HCT116 (cell line): ENCODE measurements around the gene BIRC6. TPM values are rescaled to one million over a fixed set of nuclear protein-coding genes. Genes with fewer than 3 reads are reported as not detected.

ENCODE experiments used
- ATAC-seq: fragments of 200-7000 bp; cut with Tn5 transposase; 2 replicates; pipeline ENCODE4 v1.9.1; 2020; ENCODE audit warnings: mild to moderate bottlenecking, moderate library complexity
- BruUV-seq: library from RNA; stranded (reverse); fragments of 400-500 nt; replicated peaks from 2 replicates; lab custom pipeline; 2021; lab: Mats Ljungman, UMichigan
- CTCF ChIA-PET: fragments of 300-600 bp; sonication (Branson Sonifier 250); formaldehyde crosslinking; loops from one replicate; lab custom pipeline; 2021; ENCODE audit warnings: antibody characterized with exemption; lab: Charles Lee
- POLR2A ChIA-PET: fragments of 300-600, 350-600 bp; sonication (Branson Sonifier 250); formaldehyde crosslinking; loops from one replicate; lab custom pipeline; 2021; ENCODE audit warnings: antibody characterized with exemption; lab: Charles Lee
- RAD21 ChIA-PET, 2 experiments: fragments of 300-600 bp; sonication (Branson Sonifier 250); formaldehyde crosslinking; loops; one replicate each; lab custom pipeline; 2023; ENCODE audit warnings: low total read pairs in 2 of 2; ENCODE audit not compliant: uncharacterized antibody in 2 of 2, unreplicated experiment in 2 of 2, low non-redundant PET in 1 of 2; lab: Charles Lee
- DNase-seq: peaks from one replicate; pipeline ENCODE4 v3.0.0-alpha.2; 2010; ENCODE audit warnings: low read depth, low spot score
- H2AFZ ChIP-seq: fragments of 200-600 bp; shearing (Covaris generic), sonication (generic); 2 replicates; pipeline ENCODE4 v1.6.1; 2017; ENCODE audit warnings: low read depth, mixed run types, mixed read lengths, antibody characterized with exemption, low read length; ENCODE audit not compliant: poor library complexity, severe bottlenecking
- H3K27ac ChIP-seq: 2 replicates; pipeline ENCODE4 v1.5.1; 2012; ENCODE audit warnings: low read depth, low read length
- H3K27me3 ChIP-seq: fragments of 200-600 bp; sonication (generic); 2 replicates; pipeline ENCODE4 v1.6.1; 2016; ENCODE audit warnings: mixed run types, low read length, mixed read lengths; ENCODE audit not compliant: insufficient read depth
- H3K36me3 ChIP-seq, 2 experiments: fragments of 200-500 bp in 1 of 2; fragments of 200-600 bp in 1 of 2; sonication (Bioruptor generic) in 1 of 2; sonication (generic) in 1 of 2; 2 replicates each; pipeline versions ENCODE4 v1.5.1 to v1.6.1; 2014 to 2016; ENCODE audit warnings: low read length in 2 of 2, inconsistent platforms in 1 of 2, mixed read lengths in 1 of 2, mixed run types in 1 of 2; ENCODE audit not compliant: insufficient read depth in 2 of 2, control insufficient read depth in 1 of 2
- H3K4me1 ChIP-seq, 2 experiments: fragments of 200-600 bp in 1 of 2; sonication (generic) in 1 of 2; 2 replicates each; pipeline versions ENCODE4 v1.5.1 to v1.6.1; 2012 to 2017; ENCODE audit warnings: low read length in 2 of 2, inconsistent platforms in 1 of 2, mild to moderate bottlenecking in 1 of 2, mixed read lengths in 1 of 2, mixed run types in 1 of 2, moderate library complexity in 1 of 2; ENCODE audit not compliant: insufficient read depth in 2 of 2, control insufficient read depth in 1 of 2
- H3K4me2 ChIP-seq: fragments of 200-600 bp; sonication (generic); 2 replicates; pipeline ENCODE4 v1.6.1; 2017; ENCODE audit warnings: mixed run types, low read length, mixed read lengths
- H3K4me3 ChIP-seq, 2 experiments: fragments of 200-600 bp in 1 of 2; sonication (generic) in 1 of 2; replicated peaks in 1 of 2; 2 replicates each; pipeline ENCODE4 v1.5.1; 2011 to 2016; ENCODE audit warnings: low read length in 2 of 2, control low read depth in 1 of 2, low read depth in 1 of 2, mild to moderate bottlenecking in 1 of 2, mixed read lengths in 1 of 2, mixed run types in 1 of 2
- H3K79me2 ChIP-seq: fragments of 200-600 bp; sonication (generic); 2 replicates; pipeline ENCODE4 v1.6.1; 2017; ENCODE audit warnings: mild to moderate bottlenecking, mixed run types, low read length, moderate library complexity, mixed read lengths; ENCODE audit not compliant: insufficient read depth
- H3K9ac ChIP-seq: fragments of 200-600 bp; sonication (generic); 2 replicates; pipeline ENCODE4 v1.6.1; 2016; ENCODE audit warnings: low read length, mixed read lengths
- H3K9me2 ChIP-seq: fragments of 200-600 bp; sonication (generic), shearing (Covaris generic); 2 replicates; pipeline ENCODE4 v1.6.1; 2017; ENCODE audit warnings: mixed run types, mild to moderate bottlenecking, moderate library complexity; ENCODE audit not compliant: insufficient read depth
- H3K9me3 ChIP-seq, 2 experiments: fragments of 200-500 bp in 1 of 2; fragments of 200-600 bp in 1 of 2; sonication (Bioruptor generic) in 1 of 2; sonication (generic) in 1 of 2; 2 replicates each; pipeline ENCODE4 v1.6.1; 2014 to 2017; ENCODE audit warnings: low read length in 2 of 2, mixed read lengths in 2 of 2, inconsistent platforms in 1 of 2, low read depth in 1 of 2, mild to moderate bottlenecking in 1 of 2, mixed run types in 1 of 2, moderate library complexity in 1 of 2; ENCODE audit not compliant: control insufficient read depth in 1 of 2, insufficient read depth in 1 of 2
- H4K20me1 ChIP-seq: fragments of 200-600 bp; sonication (generic), shearing (Covaris generic); 2 replicates; pipeline ENCODE4 v1.6.1; 2017; ENCODE audit warnings: mixed run types, mild to moderate bottlenecking, moderate library complexity; ENCODE audit not compliant: insufficient read depth
- CEBPB ChIP-seq: IDR thresholded peaks from 2 replicates; pipeline ENCODE4 v1.6.1; 2012; ENCODE audit warnings: low read depth
- CTCF ChIP-seq, 3 experiments: fragments of 200-600 bp in 1 of 3; sonication (generic) in 1 of 3; IDR thresholded peaks in 2 of 3; conservative IDR thresholded peaks in 1 of 3; 2 replicates each; pipeline ENCODE4 v1.5.1; 2012 to 2017; ENCODE audit warnings: low read depth in 2 of 3, low read length in 2 of 3, antibody characterized with exemption in 1 of 3, borderline replicate concordance in 1 of 3, control low read depth in 1 of 3, mild to moderate bottlenecking in 1 of 3, mixed read lengths in 1 of 3, mixed run types in 1 of 3, moderate library complexity in 1 of 3; ENCODE audit not compliant: insufficient read depth in 1 of 3
- EGR1 ChIP-seq: IDR thresholded peaks from 2 replicates; pipeline ENCODE4 v1.6.1; 2012; ENCODE audit warnings: low read depth
- EZH2phosphoT487 ChIP-seq: fragments of 200-600 bp; IDR thresholded peaks from 2 replicates; pipeline ENCODE4 v1.6.1; 2018; ENCODE audit warnings: antibody characterized with exemption, borderline replicate concordance
- FOSL1 ChIP-seq: IDR thresholded peaks from 2 replicates; pipeline ENCODE4 v1.6.1; 2012; ENCODE audit warnings: low read depth
- JUND ChIP-seq: IDR thresholded peaks from 2 replicates; pipeline ENCODE4 v1.6.1; 2012
- MAX ChIP-seq: IDR thresholded peaks from 2 replicates; pipeline ENCODE4 v1.6.1; 2012
- POLR2A ChIP-seq: IDR thresholded peaks from 2 replicates; pipeline ENCODE4 v1.7.0; 2011; ENCODE audit warnings: borderline replicate concordance; ENCODE audit not compliant: insufficient read depth, insufficient read length; ENCODE audit errors: extremely low read depth
- POLR2AphosphoS5 ChIP-seq: IDR thresholded peaks from 2 replicates; pipeline ENCODE4 v1.6.1; 2011; ENCODE audit warnings: mild to moderate bottlenecking, low read depth, low read length, moderate library complexity
- RAD21 ChIP-seq: IDR thresholded peaks from 2 replicates; pipeline ENCODE4 v1.6.1; 2012; ENCODE audit warnings: low read depth, mild to moderate bottlenecking
- REST ChIP-seq: IDR thresholded peaks from 2 replicates; pipeline ENCODE4 v1.6.1; 2012; ENCODE audit warnings: low read depth
- SIN3A ChIP-seq: IDR thresholded peaks from 2 replicates; pipeline ENCODE4 v1.6.1; 2012; ENCODE audit warnings: low read depth
- TCF7L2 ChIP-seq: IDR thresholded peaks from 2 replicates; pipeline ENCODE4 v1.7.0; 2011; ENCODE audit warnings: borderline replicate concordance, inconsistent platforms; ENCODE audit not compliant: insufficient read depth, insufficient read length; ENCODE audit errors: extremely low read depth
- YY1 ChIP-seq: IDR thresholded peaks from 2 replicates; pipeline ENCODE4 v1.6.1; 2011; ENCODE audit warnings: low read length, low read depth, moderate library complexity, mild to moderate bottlenecking; ENCODE audit not compliant: insufficient replicate concordance; ENCODE audit errors: extremely low read depth
- ZFX ChIP-seq: fragments of 450-650 bp; IDR thresholded peaks from 2 replicates; pipeline ENCODE4 v1.6.1; 2017
- ZNF274 ChIP-seq: fragments of 200-500 bp; sonication (Bioruptor generic); IDR thresholded peaks from 2 replicates; pipeline ENCODE4 v1.6.1; 2014; ENCODE audit warnings: mild to moderate bottlenecking, low read depth, low read length, inconsistent platforms
- intact Hi-C: fragments of 100-400 bp; cut with micrococcal nuclease; formaldehyde crosslinking; loops from 2 replicates; pipeline ENCODE4 v1.10.0; 2022
- total RNA-seq: library from RNA; stranded (reverse); gene quantifications from one replicate; pipeline ENCODE4 v1.2.1, GENCODE V29; 2021; ENCODE audit not compliant: unreplicated experiment
- TF ChIP-seq, protein P1 (sequence below): IDR thresholded peaks from 2 replicates; pipeline ENCODE4 v1.6.1; 2011; ENCODE audit warnings: mild to moderate bottlenecking, low read length, moderate library complexity; ENCODE audit not compliant: insufficient replicate concordance; ENCODE audit errors: extremely low read depth

Gene BIRC6
- total RNA-seq, 1 experiment from 2014 or later, result 60.7 TPM

DNA sequence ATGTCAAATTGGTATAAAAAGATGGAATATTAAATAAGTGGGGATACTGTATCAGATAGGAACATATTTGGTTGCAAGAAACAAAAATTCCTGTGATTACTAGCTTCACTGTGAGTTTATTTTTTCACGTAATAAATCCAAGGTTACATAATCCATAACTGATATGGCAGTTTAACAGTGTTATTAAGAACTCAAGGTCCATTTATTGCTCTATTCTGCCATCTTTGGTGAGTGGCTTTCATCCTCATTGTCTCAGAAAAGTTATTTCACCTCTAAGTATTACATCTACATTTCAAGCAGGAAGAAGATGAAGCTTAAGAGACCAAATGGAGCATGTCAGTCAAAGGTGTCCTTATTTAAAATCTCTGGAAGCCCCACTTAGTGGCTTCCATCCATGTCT lies 41.9 kb upstream of the BIRC6 start:
- Histone ChIP-seq H3K79me2 (no peaks in the 10 kb centered on the region), H3K4me1 (no peaks in the 10 kb centered on the region), H3K4me3 (no peak overlapping the region), H3K9ac (no peak overlapping the region), H3K27me3 (no peaks in the 10 kb centered on the region), H3K4me2 (no peak overlapping the region), H2AFZ (no peak overlapping the region), H3K27ac (no peak overlapping the region), H3K9me3 (no peaks in the 10 kb centered on the region), H3K9me2 (no peaks in the 10 kb centered on the region), H4K20me1 (no peaks in the 10 kb centered on the region), H3K36me3 (no peaks in the 10 kb centered on the region)
- ChIA-PET RAD21 (no interaction called here), POLR2A (no interaction called here), CTCF (no interaction called here)
- TF ChIP-seq CEBPB (no peak), ZNF274 (no peak), SIN3A (no peak), CTCF (IDR thresholded peaks at IDR 0.05 in 2 of 3, conservative IDR thresholded peaks at IDR 0.05 in 1 of 3; ENCODE audit: borderline replicate concordance in 1 of 3, insufficient read depth in 1 of 3, low read depth in 2 of 3, low read length in 2 of 3) (no peak), FOSL1 (no peak), TCF7L2 (no peak), YY1 (no peak), REST (no peak), EZH2phosphoT487 (no peak), EGR1 (no peak), MAX (no peak), POLR2AphosphoS5 (no peak), POLR2A (no peak), RAD21 (no peak), JUND (no peak), ZFX (no peak)
- TF ChIP-seq, protein P1, sequence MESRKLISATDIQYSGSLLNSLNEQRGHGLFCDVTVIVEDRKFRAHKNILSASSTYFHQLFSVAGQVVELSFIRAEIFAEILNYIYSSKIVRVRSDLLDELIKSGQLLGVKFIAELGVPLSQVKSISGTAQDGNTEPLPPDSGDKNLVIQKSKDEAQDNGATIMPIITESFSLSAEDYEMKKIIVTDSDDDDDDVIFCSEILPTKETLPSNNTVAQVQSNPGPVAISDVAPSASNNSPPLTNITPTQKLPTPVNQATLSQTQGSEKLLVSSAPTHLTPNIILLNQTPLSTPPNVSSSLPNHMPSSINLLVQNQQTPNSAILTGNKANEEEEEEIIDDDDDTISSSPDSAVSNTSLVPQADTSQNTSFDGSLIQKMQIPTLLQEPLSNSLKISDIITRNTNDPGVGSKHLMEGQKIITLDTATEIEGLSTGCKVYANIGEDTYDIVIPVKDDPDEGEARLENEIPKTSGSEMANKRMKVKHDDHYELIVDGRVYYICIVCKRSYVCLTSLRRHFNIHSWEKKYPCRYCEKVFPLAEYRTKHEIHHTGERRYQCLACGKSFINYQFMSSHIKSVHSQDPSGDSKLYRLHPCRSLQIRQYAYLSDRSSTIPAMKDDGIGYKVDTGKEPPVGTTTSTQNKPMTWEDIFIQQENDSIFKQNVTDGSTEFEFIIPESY, result no peak
- ATAC-seq, result no peak
- no peak for DNase-seq
- intact Hi-C loops, result no loop called here
- BruUV-seq, result no TSS peak
